GM18909 (cell line): ENCODE measurements around the gene CD27.
"Not testable (repeated sequence)": the region's sequence is repeated elsewhere in the genome, so short reads cannot be mapped to it uniquely, and the experiment has no call there.

Experiments
- ATAC-seq: cut with Tn5 transposase; IDR thresholded peaks from one replicate; pipeline ENCODE4 v1.9.1; 2021; ENCODE audit warnings: mild to moderate bottlenecking; ENCODE audit not compliant: unreplicated experiment, poor library complexity

The CD27 gene

GRCh38 chr12:6460751-6461371, 16.1 kb downstream of the CD27 start:
- ATAC-seq, result no peak

- peak; percentile 75 for ATAC-seq
These were observed 16.9 kb downstream of the CD27 start for GRCh38 chr12:6461401-6462233.

- ATAC-seq, result no peak
These were observed 17.7 kb downstream of the CD27 start for GRCh38 chr12:6462234-6462995.

GRCh38 chr12:6463216-6463615, 18.5 kb downstream of the CD27 start:
- no peak for ATAC-seq

DNA sequence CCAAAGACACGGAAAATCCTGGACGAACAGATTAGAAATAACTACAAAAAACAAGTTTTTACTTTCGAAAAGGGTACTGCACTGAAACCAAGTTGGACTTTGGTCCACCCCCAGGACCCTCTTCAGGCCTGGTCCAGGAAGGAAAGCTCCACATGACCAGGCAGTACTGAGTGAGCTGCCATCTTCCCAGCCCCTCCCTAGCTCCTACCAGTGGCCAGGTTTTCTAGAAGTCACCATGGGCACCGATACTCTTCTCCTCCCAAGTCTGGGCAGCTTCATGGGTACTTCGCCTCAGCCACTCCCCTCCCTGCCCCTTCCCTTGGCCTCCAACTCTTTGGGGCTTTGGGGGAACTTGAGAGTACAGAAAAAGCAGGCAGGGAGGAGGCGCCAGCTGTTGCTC, 19.1 kb downstream of the CD27 start:
- no peak for ATAC-seq

DNA sequence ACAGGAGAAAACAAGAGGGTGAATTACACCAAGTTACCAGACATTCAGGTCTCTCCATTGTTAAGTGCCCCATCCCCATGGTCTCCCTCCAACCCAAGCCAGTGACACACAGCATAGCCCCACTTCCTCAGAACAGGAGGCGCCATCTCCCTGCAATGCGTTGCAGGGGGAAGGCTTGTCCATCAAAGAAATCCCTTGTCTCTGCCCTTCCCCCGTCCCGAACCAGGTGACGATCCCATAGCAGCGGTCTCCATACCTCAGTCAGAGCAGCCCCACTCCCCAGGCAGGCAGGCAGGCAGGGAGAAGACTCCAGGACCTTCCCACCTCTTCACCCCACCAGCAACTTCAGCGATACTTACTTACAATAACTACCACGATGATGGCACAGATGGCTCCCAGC, 19.8 kb downstream of the CD27 start:
- ATAC-seq, result no peak

GRCh38 chr12:6465467-6466183, 20.9 kb downstream of the CD27 start:
- ATAC-seq, result no peak

DNA sequence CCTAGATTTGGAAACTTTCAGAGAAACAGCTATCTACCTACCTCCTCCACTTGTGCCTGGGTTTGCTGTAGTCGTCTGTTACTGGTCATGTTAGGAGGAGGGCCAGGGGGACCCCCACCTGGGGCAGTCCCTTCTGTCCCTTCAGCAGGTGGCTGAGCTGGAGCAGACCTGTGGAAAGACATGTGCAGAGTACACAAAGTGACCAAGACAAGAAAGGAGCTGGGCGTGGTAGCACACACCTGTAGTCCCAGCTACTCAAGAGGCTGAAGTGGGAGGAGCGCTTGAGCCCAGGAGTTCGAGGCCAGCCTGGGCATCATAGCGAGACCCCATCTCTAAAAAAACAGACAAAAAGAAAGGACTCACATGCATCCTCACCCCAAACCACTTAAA, 21.4 kb downstream of the CD27 start:
- no peak for ATAC-seq

GRCh38 chr12:6466751-6467150, 22.0 kb downstream of the CD27 start:
- ATAC-seq, result not testable (repeated sequence)

DNA sequence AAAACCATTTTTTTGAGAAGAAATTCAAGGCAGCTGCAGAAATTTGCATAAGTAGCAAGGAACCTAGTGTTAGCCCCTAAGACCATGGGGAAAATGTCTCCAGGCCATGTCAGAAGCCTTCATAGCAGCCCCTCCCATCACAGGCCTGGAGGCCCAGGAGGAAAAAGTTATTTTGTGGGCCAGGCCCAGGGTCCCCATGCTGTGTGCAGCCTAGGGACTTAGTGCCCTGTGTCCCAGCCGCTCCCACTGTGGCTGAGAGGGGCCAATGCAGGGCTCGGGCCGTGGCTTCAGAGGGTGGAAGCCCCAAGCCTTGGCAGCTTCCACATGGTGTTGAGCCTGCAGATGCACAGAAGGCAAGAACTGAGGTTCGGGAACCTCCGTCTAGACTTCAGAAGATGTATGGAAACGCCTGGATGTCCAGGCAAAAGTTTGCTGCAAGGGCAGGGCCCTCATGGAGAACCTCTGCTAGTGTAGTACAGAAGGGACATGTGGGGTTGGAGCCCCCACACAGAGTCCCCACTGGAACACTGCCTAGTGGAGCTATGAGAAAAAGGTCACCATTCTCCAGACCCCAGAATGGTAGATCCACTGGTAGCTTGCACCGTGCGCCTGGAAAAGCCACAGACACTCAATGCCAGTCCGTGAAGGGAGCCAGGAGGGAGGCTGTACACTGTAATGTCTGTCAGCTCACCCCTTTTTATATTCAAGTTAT, 23.0 kb downstream of the CD27 start:
- not testable (repeated sequence) for ATAC-seq

DNA sequence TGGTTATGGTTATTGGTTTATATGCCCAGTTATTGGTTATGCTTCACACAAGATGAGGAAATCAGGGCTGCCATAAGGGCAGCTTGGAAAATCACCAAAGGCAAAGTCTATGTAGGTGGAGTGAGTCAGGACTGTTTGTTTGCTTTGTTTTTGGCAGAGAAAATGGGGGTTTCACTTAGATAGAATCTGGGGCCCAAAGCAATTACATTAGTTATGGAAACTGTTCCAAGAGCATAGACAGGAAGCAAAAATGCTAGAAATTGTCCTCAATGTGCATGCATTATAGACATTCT, 23.5 kb downstream of the CD27 start:
- no peak for ATAC-seq

GRCh38 chr12:6469092-6469491, 24.3 kb downstream of the CD27 start:
- no peak for ATAC-seq

GRCh38 chr12:6469609-6470374, 25.0 kb downstream of the CD27 start:
- no peak for ATAC-seq

DNA sequence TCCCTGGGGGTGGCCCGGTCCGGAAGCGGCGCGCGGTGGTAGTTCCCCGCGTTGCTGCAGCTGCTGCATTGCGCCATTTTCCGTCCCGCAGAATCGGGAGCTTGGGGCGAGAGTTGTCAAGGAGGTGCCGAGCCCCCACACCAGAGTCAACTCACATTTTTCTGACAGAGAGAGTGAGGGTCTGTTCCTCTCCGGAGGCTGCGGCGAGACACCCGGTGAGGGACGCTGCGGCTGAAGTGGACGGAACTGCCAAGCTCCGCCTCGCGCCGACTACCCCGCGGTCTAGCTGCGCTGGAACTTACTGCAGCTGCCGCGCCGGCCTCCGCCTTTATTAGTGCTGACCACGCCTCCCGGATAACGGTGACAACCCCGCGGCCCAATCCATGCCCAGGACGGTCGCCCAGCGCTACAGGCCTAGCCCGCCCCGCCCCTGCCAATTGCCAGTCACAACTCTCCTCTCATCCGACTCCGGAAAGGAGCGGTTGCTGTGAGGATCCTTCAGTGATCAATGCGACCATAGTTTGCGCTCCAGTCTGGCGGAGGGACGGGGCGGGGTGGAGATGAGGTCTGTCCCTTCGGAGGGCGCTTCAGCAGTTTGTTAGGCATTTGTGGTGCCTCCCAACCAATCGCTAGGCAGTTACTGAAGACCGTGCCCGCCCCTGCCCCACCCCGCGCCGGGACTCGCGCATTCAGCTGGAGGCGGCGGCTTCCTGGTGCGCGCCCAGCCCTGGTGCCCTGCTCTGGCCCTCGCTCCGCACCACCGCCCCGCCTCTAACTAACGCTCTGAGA, 25.8 kb downstream of the CD27 start, which contains the start of gene VAMP1:
TSS of gene VAMP1 (minus strand) at position 303 of the 789 bp plus-strand sequence. CDS start at position 157, 146 bp downstream.
- peak; percentile 88 for ATAC-seq

- ATAC-seq, result no peak
These were observed 27.2 kb downstream of the CD27 start for GRCh38 chr12:6471989-6472360.

DNA sequence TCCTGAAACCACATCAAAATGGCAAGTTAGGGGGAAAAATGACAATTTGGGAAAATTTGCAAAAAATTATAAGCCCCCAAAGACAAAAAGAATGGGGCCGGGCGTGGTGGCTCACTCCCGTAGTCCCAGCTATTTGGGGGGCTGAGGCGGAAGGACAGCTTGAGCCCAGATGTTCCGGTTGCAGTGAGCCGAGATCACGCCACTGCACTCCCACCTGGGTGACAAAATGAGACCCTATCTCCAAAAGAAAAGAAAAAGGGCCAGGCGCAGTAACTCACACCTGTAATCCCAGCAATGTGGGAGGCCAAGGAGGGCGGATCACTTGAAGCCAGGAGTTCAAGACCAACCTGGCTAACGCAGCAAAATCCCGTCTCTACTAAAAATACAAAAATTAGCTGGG, 27.7 kb downstream of the CD27 start:
- no peak for ATAC-seq

- ATAC-seq, result not testable (repeated sequence)
These were observed 30.6 kb downstream of the CD27 start for GRCh38 chr12:6475233-6475975.

DNA sequence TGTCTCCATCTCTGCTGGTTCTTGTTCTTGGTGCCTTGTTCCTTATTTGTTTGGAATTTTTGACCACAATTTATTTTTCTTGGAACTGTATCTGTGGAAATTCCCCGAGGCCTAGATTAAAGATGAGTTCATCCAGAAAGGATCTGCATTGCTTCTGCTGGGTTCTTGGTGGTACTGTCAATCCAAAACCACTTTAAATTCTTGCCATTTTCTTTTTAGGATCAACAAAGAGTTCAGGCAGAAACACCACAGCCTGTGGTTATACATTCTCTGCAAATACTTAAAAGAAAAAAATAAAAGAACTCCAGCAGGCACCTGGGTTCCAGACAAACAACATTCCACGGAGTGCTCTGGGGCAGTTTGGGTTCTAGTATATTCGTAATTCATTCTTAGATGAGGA, 31.7 kb downstream of the CD27 start:
- ATAC-seq, result no peak
